Skeletal muscle cell (primary cell): Measurements from ENCODE around the gene TANC2.
"Not testable (repeated sequence)": the region's sequence is repeated elsewhere in the genome, so short reads cannot be mapped to it uniquely, and the experiment has no call there.

ENCODE experiments used
- DNase-seq: peaks from one replicate; pipeline ENCODE4 v3.0.0-alpha.2; 2010; ENCODE audit warnings: low read depth
- H3K4me3 ChIP-seq: 2 replicates; pipeline ENCODE4 v1.5.1; 2011; ENCODE audit warnings: low read depth, mild to moderate bottlenecking, control low read depth, low read length, moderate library complexity

Gene TANC2

DNA sequence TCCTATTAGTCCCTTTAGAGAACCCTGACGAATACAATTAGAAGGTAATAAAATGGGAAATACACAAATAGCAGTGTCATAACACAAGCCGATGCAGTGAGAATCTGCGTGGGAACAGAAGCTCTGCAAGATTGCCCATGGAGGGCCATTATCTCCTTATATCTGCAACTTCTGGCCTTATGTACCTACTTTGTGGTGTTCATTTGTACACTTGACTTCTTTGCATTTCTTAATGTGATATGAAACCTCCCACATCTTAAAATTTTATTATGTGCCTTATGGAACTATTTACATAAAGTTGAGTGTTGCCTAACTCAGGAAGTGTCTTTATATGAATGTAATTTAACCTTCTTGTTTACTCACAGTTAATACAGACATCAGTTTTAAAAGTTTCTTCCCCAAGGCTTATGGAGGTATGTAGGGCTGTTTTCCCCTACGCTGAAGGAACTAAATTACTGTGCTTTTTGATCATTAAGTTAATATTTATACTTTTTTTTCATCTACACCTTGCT is 10.1 kb upstream of the TANC2 start:
- no peak overlapping the region for H3K4me3 ChIP-seq
- DNase-seq: no peak

DNA sequence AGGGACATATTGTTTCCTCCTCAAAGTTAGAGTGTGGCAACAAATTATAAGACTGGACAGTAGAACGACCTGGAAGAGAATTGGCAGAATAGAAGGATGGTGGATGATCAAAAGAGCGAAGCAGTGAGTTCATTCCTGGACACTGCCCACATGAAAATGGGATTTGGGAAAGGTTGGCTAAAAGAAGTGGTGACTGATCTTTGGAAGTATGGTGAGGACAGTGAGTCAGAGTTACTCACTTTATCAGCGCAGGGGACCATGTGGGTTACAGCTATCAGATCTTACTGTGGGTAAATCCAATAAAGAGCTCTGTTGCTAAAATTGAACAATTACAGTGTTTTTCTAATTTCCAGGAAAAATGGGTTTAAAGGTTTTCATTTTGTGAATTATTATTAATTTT is 2.7 kb upstream of the TANC2 start:
- peak; percentile 41 for DNase-seq
- H3K4me3 ChIP-seq: no peak overlapping the region

DNA sequence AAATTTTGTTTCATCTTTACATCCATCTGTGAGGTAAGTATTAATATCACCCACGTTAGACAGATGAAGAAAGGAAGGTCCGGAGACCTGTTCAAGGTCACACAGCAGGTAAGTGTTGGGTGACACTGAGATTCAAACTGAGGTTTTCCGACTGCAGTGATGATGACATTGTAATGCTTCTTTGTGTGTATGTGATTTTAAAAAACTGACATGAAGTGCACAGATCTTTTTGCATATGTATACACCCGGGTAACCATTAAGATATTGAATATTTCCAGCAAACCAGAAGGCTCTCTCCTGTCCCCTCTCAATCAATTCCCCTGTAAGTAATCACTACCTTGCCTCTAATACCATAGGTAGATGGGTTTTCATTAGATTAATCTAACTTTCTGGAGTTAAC is 1.5 kb upstream of the TANC2 start:
- DNase-seq: no peak
- H3K4me3 ChIP-seq: no peak overlapping the region

DNA sequence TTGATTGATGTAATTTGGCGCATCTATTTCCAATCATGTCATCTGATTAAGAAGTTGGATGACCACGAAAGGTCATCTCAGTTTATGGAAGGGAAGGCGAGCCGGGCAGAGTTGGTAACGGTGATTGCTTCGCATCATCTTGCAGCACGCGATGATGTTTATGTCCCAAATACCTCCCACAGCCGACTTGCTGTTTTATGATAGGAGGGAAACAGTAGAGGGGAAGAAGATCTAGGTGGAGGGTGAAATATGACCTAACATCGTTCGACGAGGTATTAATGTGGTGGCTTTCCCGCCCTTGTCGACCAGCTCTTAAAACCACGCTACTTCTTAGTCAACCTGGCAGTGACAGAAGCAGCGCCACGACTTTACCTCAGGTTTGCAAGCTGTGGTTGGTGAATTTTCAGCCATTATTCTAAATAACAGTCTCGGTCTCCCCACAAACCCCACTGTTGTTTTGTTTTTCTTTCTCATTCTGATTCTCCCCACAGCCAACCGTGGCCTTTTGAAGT is 805 bp upstream of the TANC2 start:
- no peak for DNase-seq
- peak overlapping the region; percentile 48 for H3K4me3 ChIP-seq

DNA sequence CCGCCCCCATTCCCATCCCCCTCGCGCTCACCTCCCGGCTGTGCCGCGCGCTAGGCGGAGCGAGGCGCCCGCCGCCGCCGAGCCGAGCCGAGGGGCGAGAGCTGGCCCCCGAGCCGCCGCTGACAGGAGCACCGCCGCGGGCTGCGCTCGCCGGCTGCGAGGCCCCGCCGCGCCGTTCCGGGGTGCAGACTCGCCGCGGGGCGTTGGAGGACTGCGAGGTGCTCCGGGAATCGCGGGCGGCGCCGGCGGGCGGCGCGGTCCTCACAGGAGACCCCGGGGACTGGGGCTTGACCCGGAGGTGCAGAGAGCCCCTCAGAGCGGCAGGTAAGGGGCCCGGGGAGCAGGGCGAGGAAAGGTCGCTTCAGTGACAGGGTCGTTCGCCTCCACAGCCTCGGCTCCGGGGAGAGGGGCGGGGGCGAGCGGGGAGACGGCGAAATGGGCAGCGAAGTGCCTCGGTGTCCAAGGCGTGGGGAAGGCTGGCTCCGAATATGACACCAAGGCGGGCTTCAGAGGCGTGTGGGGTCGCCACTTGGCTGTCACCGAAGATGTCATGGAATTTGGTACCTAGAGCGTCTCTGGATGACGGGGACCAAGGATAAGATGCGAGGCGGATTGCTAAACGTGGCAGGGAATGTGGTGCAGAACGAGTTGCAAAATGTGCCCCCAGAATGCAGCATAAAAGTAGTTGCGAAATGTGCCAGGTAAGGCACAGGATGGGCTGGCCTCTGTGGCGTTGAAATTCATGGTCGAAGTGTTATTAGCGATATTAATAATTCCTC is 580 bp downstream of the TANC2 start:
- H3K4me3 ChIP-seq: peak overlapping the region; percentile 68
- no peak for DNase-seq

DNA sequence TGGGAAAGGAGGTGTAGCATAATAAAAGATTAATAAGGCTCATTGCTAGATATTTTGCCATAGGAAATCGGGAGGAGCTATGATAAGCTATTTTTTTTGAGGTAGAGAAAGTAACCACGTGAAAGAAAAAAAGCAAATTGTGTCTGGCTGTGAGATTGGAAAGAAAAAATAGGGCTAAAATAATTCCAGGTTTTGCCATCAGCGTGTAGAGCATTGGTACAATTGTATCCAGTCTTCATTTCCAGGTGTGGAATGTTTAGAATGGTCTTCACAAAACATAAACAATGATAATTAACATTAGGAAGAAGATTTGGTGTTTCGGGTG is 1.1 kb downstream of the TANC2 start:
- H3K4me3 ChIP-seq: peak overlapping the region; percentile 68
- no peak for DNase-seq

DNA sequence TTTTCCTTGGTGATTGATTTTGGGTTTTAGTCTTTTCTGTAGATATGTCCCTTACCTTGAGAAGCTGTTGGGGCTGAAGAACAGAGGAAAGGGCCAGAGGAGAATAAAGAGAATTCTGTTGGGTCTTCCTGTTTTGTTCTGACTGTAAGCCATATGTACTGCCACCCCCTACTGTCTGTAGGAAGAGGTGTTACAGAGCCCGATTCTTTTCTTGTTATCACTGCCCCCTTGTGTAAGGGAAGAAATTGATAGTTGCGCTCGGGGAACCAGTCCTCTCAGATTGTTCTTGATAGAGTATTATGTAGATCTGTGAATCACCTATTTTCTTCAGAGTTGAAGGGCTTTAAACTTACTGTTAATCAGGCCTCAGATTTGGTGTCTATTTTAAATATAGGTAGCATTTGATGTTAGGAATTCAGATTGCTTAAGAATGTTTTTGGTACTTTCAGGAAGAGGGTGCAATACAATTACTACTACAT is 2.4 kb downstream of the TANC2 start:
- H3K4me3 ChIP-seq: peak overlapping the region; percentile 68
- DNase-seq: peak; percentile 81

DNA sequence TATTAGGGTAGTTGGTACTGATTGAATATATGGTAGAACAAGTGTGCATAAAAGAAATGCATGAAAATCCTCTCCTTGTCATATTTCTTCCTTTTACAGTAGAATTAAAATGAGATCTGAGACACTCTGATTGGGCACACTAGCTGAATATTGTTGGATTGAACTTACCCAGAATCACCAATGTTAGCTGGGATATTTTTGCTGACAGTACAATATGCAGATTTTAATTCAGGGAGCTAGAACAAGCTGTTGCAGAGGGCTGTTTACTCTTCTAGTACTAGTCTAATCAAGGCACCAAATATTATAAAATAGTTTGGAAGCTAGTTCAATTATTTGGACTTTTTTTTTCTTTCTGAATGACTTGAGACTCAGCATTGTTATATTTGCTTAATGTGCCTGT is 4.6 kb downstream of the TANC2 start:
- no peak overlapping the region for H3K4me3 ChIP-seq
- no peak for DNase-seq

DNA sequence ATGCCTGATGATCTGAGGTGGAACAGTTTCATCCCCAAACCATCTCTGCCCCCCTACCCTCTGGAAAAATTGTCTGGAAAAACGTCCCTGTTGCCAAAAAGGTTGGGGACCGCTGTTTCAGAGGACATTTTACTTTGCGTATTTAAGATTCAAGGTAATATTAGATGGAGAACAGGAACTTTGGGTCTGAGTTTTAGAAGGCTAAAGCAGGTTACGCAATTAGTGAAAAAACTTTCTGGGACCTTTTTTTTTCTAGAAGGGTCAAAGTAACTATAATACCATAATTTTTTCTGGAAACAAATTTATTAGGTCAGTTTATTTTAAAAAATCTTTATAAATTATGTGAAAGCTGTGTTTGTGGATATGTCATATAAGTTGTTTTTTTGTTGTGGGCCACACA is 5.8 kb downstream of the TANC2 start:
- H3K4me3 ChIP-seq: no peak overlapping the region
- no peak for DNase-seq

DNA sequence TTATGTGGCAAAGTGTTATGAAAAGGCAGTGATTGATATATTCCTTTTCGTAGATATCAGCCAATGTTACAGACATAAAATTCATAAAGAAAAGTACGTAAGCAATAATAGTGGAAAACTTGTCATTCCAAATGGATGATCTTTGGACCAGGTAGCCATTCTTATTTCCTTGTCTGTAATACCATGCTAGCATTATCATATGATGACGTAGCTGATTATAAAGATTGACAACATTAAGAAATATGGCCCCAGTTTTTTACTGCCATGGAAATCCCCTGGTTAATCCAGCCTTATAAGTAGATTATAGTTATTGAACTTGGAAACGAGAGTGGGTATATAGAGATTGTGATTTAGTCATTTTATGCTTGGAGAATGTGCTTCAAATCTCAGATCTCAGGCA is 8.8 kb downstream of the TANC2 start:
- no peak overlapping the region for H3K4me3 ChIP-seq
- no peak for DNase-seq

DNA sequence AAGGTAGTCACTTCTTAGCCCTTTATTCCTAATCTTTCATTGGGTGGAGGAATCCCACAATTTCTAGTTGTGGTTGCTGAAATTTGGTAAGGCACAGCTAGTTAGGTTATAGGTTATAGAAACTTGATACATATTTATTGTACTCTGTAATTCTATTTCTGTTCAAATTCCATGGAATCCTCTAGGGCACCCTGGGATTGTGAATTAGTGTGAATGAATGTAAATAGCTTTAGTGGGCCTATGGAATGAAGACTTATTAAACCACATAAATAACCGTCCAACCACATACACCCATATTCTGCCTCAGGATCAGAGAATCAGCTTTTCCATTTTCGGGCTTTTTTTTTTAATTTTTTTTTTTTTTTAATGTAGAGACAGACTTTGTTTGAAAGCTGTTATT is 9.2 kb downstream of the TANC2 start:
- DNase-seq: no peak
- no peak overlapping the region for H3K4me3 ChIP-seq

DNA sequence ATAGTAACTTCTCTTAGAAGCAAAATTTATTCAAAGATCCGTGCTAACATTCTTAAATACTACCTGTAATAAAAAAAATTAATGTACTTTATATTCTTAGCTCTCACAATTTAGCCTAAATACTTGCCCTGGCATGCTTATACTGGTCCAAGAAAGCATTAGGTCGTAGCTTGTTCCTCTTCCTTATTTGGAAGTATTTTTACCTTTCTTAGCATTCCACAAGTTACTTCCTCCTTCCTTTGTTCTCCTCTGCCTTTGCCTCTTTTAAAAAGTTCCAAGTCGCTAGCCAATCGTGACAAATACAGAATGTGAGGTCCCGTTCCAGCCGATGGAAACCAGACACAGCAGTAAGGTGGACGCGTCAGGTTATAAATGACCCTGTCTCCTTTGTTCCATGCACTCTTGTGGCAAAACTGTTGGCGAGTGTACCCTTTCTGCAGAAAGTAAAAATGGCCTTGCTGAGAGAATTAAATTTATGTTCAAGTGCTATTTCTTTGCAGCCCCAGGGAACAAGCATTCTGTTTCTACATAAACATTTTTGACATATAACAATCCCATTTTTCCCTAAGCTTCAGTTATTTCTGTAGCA is 10.7 kb downstream of the TANC2 start:
- not testable (repeated sequence) for DNase-seq, H3K4me3 ChIP-seq

DNA sequence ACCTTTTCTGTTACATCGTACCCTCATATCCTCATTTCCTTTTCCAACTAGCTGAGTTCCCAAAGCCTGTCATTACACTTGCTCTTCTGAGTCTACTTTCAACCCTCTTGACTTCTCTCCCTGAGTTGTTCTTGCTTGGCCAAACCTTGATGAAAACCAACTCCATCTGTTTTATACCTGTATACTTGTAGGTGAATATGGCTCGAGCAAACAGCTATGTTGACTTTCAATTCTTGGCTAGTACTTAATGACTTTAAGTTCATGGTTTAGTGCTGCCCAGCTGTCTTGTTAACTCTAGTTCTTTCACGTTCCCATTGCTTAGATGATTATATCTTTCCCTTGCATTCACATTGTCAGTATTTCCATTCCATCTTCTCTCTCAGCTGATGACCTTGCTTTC is 14.8 kb downstream of the TANC2 start:
- no peak overlapping the region for H3K4me3 ChIP-seq
- no peak for DNase-seq

DNA sequence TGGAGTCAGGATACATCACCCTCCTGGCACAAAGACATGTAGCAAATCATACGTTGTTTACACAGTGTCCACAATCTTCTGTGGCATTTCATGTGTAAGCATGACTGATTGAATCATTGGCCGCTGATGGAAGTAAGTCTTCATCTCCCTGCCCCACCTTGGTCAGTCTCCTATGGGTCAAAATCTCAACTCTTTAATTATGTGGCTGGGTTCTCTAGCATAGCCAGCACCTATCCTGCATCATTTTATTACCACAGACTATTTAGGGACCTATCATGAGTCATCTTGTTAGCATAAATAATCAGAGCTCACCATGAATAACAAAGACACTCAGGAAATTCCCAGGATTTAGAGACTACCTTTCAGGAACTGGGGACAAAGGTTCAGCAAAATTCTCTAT is 15.9 kb downstream of the TANC2 start:
- H3K4me3 ChIP-seq: no peak overlapping the region
- DNase-seq: no peak

DNA sequence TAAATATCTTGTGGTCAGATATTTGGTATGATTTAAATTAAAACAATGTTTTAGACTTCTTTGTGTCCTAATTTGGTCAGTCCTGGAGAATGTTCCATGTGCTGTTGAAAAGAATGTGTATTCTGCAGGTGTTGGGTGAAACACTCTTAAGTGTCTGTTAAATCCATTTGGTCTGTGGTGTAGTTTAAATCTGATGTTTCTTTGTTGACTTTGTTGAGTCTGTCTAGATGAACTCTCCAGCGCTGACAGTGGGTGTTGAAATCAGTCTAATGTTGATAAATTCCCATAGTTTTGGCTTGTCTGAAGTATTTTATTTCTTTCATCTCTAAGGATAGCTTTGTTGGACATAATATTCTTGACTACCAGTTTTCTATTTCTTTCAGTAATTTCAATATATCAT is 18.8 kb downstream of the TANC2 start:
- H3K4me3 ChIP-seq: no peak overlapping the region
- no peak for DNase-seq

DNA sequence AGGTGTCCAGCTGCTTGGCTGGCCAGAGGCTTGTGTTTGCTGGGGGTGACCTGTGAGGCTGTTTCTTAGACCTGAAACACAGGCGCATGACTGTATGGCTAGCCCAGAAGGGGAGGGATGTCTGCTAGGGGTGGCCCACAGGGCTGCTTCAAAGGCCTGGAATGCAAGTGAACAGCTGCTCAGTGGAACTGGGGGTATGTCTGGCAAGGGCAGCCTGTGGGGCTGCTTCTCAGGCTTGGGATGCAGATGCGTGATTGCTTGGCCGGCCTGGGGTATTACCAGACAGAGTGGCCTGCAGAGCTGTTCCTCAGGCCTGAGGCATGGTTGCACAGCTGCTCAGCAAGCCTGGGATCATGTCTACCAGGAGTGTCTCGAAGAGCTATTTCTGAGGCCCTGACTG is 20.5 kb downstream of the TANC2 start:
- no peak overlapping the region for H3K4me3 ChIP-seq
- DNase-seq: peak; percentile 53

DNA sequence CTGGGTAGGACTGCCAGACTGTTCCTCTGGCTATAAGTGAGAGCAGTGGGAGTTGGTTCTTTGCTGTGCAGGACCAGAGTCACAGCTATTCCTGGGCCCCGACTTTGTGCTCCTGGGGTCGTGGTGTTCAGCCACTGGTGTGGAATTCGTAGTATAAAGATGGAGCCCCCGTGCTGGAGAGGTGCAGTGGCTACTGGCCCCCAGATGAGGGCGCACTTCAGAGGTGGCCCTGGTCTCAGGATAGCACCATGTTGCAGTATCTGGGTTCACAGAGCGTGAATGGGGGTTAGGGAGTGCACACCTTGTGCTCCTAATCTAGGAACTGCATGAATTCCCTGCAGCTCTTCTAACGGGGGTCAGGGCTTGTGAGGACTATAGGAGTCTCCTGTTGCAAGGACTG is 21.1 kb downstream of the TANC2 start:
- DNase-seq: no peak
- no peak overlapping the region for H3K4me3 ChIP-seq

DNA sequence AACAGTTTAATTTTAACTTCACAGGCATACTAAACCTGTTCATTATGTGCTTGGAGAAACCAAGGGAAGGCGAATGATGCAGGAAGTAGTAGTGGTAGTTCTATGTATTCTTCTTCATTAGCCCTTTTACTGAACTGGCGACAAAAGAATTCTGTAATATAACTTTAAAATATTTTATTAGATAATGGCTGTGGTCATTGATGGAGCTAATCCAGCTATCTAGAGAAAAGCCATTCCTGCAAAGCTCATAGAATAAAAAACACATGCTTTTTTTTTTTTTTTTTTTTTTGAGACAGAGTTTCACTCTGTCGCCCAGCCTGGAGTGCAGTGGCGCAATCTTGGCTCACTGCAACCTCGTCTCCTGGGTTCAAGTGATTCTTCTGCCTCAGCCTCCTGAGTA is 23.5 kb downstream of the TANC2 start:
- DNase-seq: no peak
- H3K4me3 ChIP-seq: no peak overlapping the region

DNA sequence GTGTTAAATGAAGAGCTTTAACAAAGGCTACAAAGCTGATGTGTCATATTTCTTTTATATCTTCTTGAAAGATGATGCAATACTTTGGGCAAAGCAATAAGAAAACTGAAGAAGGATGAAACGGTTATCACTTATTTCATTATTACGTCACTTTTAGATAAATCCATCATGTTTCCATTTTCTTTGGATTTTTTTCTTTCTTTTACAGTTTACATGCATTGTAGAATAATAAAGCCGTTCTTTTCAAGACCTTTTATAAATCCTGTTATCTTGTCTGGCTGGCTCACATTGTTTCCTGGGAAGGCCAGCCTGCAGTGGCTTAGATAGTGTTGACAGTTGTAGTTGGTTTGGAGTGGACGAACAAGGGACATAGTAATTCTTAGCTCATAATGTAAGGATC is 28.9 kb downstream of the TANC2 start:
- no peak overlapping the region for H3K4me3 ChIP-seq
- DNase-seq: no peak

DNA sequence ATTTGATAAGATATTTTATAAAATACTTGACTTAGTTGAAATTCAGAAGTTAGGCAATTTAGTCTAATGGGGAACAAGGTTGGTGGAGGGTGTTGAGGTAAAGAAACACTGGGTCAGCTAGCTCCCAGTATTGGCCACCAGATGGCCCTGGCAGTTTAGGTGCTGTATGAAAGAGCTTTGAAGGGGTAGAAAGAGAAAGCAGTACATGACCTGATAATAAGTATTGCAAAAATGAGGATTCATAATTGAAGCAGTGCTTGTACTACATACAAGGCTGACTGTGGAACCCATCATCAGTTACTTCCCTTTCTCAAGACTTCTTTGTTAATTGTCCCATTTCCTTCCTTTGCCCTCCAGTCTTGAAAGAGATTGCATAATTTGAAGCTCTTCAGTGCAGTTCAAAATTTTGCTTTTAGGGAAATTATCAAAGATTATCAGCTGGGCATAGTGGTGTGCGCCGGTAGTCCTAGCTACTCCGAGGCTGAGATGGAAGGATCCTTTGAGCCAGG is 29.4 kb downstream of the TANC2 start:
- no peak overlapping the region for H3K4me3 ChIP-seq
- no peak for DNase-seq

DNA sequence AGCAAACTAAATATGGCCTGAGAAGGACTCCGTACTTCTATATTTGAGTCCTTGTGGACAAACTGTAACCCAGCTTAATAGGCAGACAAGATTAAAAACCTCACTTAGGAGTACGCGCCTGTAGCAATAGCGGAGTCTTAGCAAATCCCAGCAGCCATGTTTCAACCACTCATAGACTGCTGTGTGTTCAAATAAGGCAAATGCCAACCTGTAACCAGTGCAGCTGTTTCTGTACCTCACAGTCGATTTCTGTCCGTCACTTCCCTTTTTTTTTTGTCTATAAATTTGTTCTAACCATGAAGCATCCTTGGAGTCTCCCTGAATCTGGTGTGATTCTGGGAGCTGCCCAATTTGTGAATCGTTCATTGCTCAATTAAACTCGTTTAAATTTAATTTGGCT is 30.2 kb downstream of the TANC2 start:
- DNase-seq: no peak

More for the DNA sequence above, 30.2 kb downstream of the TANC2 start:
- H3K4me3 ChIP-seq: no peak overlapping the region
